K562 (cell line): Measurements from ENCODE around the gene SERPINE1. TPM values are rescaled to one million over a fixed set of nuclear protein-coding genes. Genes with fewer than 3 reads are reported as not detected.

Experiments used
- ATAC-seq: fragments of 200-7000 bp; cut with Tn5 transposase; 3 replicates; pipeline ENCODE4 v1.9.1; 2020; ENCODE audit warnings: moderate library complexity
- BruUV-seq: library from RNA; stranded (reverse); fragments of 400-500 nt; replicated peaks from 2 replicates; lab custom pipeline; 2021; lab: Mats Ljungman, UMichigan
- CTCF ChIA-PET: fragments of 300-600 bp; formaldehyde crosslinking; extraction: SDS; loops from one replicate; lab custom pipeline; 2021; ENCODE audit warnings: low intra/inter-chr PET ratio; lab: Yijun Ruan, JAX
- POLR2A ChIA-PET: fragments of 300-600, 350-650 bp; sonication (Branson Sonifier 250); formaldehyde crosslinking; extraction: SDS; loops from one replicate; lab custom pipeline; 2021; ENCODE audit warnings: antibody characterized with exemption, inconsistent platforms; lab: Yijun Ruan, JAX
- DNase-seq, 4 experiments: peaks; one replicate each; pipeline versions ENCODE4 v3.0.0 to v3.0.0-alpha.2; 2011 to 2018; ENCODE audit warnings: low spot score in 3 of 4, mixed read lengths in 3 of 4; ENCODE audit errors: extremely low read depth in 1 of 4
- FAIRE-seq: peaks from 2 replicates; lab custom pipeline; 2011; peaks lifted over from hg19 to GRCh38; lab: Jason Lieb, UNC
- H2AFZ ChIP-seq: 2 replicates; pipeline ENCODE4 v1.6.0; 2011; ENCODE audit warnings: low read depth, low read length, control low read depth, inconsistent platforms
- H3K27ac ChIP-seq: fragments of 200-600 bp; 3 replicates; pipeline ENCODE4 v1.8.0; 2011; ENCODE audit warnings: low read depth, mild to moderate bottlenecking, control low read depth, inconsistent platforms, low read length, moderate library complexity, mixed read lengths; ENCODE audit errors: extremely low read depth
- H3K27me3 ChIP-seq, 2 experiments: fragments of 300-600 bp in 1 of 2; 2 replicates in 1 of 2; 3 replicates in 1 of 2; pipeline versions ENCODE4 v1.6.0 to v1.8.0; 2011; ENCODE audit warnings: inconsistent platforms in 2 of 2, low read length in 2 of 2, mild to moderate bottlenecking in 1 of 2, mixed read lengths in 1 of 2, moderate library complexity in 1 of 2; ENCODE audit not compliant: control insufficient read depth in 2 of 2, insufficient read depth in 2 of 2
- H3K36me3 ChIP-seq: fragments of 300-600 bp; 3 replicates; pipeline ENCODE4 v1.8.0; 2011; ENCODE audit warnings: mild to moderate bottlenecking, low read length, inconsistent platforms; ENCODE audit not compliant: control insufficient read depth, insufficient read depth
- H3K4me1 ChIP-seq, 2 experiments: fragments of 200-600 bp in 1 of 2; replicated peaks in 1 of 2; 2 replicates in 1 of 2; 3 replicates in 1 of 2; pipeline versions ENCODE4 v1.5.1 to v1.8.0; 2011; ENCODE audit warnings: inconsistent platforms in 2 of 2, low read length in 2 of 2, mild to moderate bottlenecking in 1 of 2, mixed read lengths in 1 of 2, moderate library complexity in 1 of 2; ENCODE audit not compliant: control insufficient read depth in 2 of 2, insufficient read depth in 2 of 2
- H3K4me2 ChIP-seq: 2 replicates; pipeline ENCODE4 v1.6.1; 2011; ENCODE audit warnings: low read length, control low read depth, inconsistent platforms, mixed read lengths; ENCODE audit not compliant: insufficient read depth
- H3K4me3 ChIP-seq: fragments of 200-600 bp; sonication (generic), shearing (Covaris generic); 2 replicates; pipeline ENCODE4 v1.5.1; 2016; ENCODE audit warnings: control low read depth, inconsistent platforms
- H3K79me2 ChIP-seq: fragments of 200-600 bp; 3 replicates; pipeline ENCODE4 v1.8.0; 2011; ENCODE audit warnings: low read length, inconsistent platforms; ENCODE audit not compliant: control insufficient read depth, insufficient read depth
- H3K9ac ChIP-seq, 2 experiments: 2 replicates each; pipeline versions ENCODE4 v1.6.0 to v1.6.1; 2011; ENCODE audit warnings: low read depth in 2 of 2, low read length in 2 of 2, control low read depth in 1 of 2, inconsistent platforms in 1 of 2, mild to moderate bottlenecking in 1 of 2, mixed read lengths in 1 of 2; ENCODE audit not compliant: insufficient read depth in 1 of 2
- H3K9me1 ChIP-seq: one replicate; pipeline ENCODE4 v1.6.0; 2011; ENCODE audit warnings: inconsistent platforms, mild to moderate bottlenecking, low read length, moderate library complexity; ENCODE audit not compliant: control insufficient read depth, insufficient read depth
- H3K9me3 ChIP-seq: replicated peaks from 2 replicates; pipeline ENCODE4 v1.5.1; 2011; ENCODE audit warnings: low read depth, low read length, inconsistent platforms; ENCODE audit not compliant: control insufficient read depth, insufficient read depth
- H4K20me1 ChIP-seq: replicated peaks from 2 replicates; pipeline ENCODE4 v1.6.1; 2011; ENCODE audit warnings: low read length, inconsistent platforms, mixed read lengths; ENCODE audit not compliant: control insufficient read depth, insufficient read depth
- LCOR ChIP-seq: sonication (generic); formaldehyde crosslinking; IDR thresholded peaks from 2 replicates; pipeline ENCODE4 v1.8.0; 2022; ENCODE audit warnings: mild to moderate bottlenecking, missing genetic modification reagents
- MCM7 ChIP-seq, 2 experiments: fragments of 450-650 bp; IDR thresholded peaks; 2 replicates each; pipeline ENCODE4 v1.6.1; 2016 to 2018
- MYNN ChIP-seq, 2 experiments: sonication (generic); formaldehyde crosslinking in 1 of 2; IDR thresholded peaks; 2 replicates each; pipeline versions ENCODE4 v1.5.0 to v1.6.1; 2016 to 2020; ENCODE audit warnings: antibody characterized with exemption in 1 of 2, missing genetic modification reagents in 1 of 2
- PTTG1 ChIP-seq: fragments of 450-650 bp; IDR thresholded peaks from 2 replicates; pipeline ENCODE4 v1.6.1; 2016; ENCODE audit warnings: low read depth, mild to moderate bottlenecking, missing genetic modification characterization, missing compliant biosample characterization
- REST ChIP-seq, 2 experiments: fragments of 450-650 bp; formaldehyde crosslinking in 1 of 2; IDR thresholded peaks; 2 replicates each; pipeline versions ENCODE4 v1.4.0 to v1.6.1; 2014 to 2020; ENCODE audit warnings: mild to moderate bottlenecking in 2 of 2, borderline replicate concordance in 1 of 2, low read depth in 1 of 2
- TBP ChIP-seq: optimal IDR thresholded peaks from 2 replicates; pipeline ENCODE3; 2011; ENCODE audit warnings: low read depth, low read length, improper control_type of control experiment
- TSC22D4 ChIP-seq: fragments of 450-650 bp; IDR thresholded peaks from 2 replicates; pipeline ENCODE4 v1.6.1; 2016; ENCODE audit warnings: missing genetic modification characterization, missing biosample characterization, control low read depth
- YY1 ChIP-seq, 3 experiments: IDR thresholded peaks; 2 replicates each; pipeline ENCODE4 v1.6.1; 2011; ENCODE audit warnings: low read length in 2 of 3, mild to moderate bottlenecking in 2 of 3, moderate library complexity in 2 of 3, borderline replicate concordance in 1 of 3, control low read depth in 1 of 3, low read depth in 1 of 3; ENCODE audit not compliant: insufficient read depth in 3 of 3, insufficient replicate concordance in 2 of 3, control insufficient read depth in 1 of 3, insufficient read length in 1 of 3; ENCODE audit errors: extremely low read depth in 1 of 3
- ZNF146 ChIP-seq: IDR thresholded peaks from one replicate; pipeline ENCODE4 v1.6.1; 2018; ENCODE audit warnings: missing compliant biosample characterization; ENCODE audit not compliant: unreplicated experiment
- ZNF24 ChIP-seq: fragments of 450-650 bp; IDR thresholded peaks from 2 replicates; pipeline ENCODE4 v1.6.1; 2016
- WGBS: fragments of 100-300 bp; shearing (Covaris generic); methylation state at CpG from one replicate; pipeline ENCODE4 v1.1.6; 2016; ENCODE audit warnings: low coverage, mixed read lengths; ENCODE audit not compliant: insufficient coverage; ENCODE audit errors: missing lambda C conversion rate; 5-methylcytosine and 5-hydroxymethylcytosine counted together
- in situ Hi-C: fragments of 300-500 bp; cut with MboI; formaldehyde crosslinking; loops from 4 replicates; pipeline ENCODE4 v1.15.0; 2018; ENCODE audit warnings: inconsistent platforms, mixed read lengths
- intact Hi-C: fragments of 100-400 bp; cut with micrococcal nuclease; formaldehyde crosslinking; loops from 2 replicates; pipeline ENCODE4 v1.14.2; 2022
- polyA plus RNA-seq, 8 experiments: library from polyadenylated mRNA; depleted of rRNA in 4 of 8; stranded (reverse) in 5 of 8; unstranded in 3 of 8; fragments of >200 nt; fragmentation: Nextera tagmentation in 2 of 8; fragmentation: Illumina TruSeq in 1 of 8; extraction: Ambion mirVana in 2 of 8; extraction: Trizol in 1 of 8; gene quantifications; 2 replicates each; pipeline versions ENCODE4 v1.2.1 to v1.2.3, GENCODE V29; 2011 to 2014; ENCODE audit warnings: inconsistent platforms in 1 of 8, missing spikeins in 1 of 8
- total RNA-seq, 7 experiments: library from RNA; depleted of rRNA in 6 of 7; stranded (reverse); fragments of >200 nt in 6 of 7; fragmentation: Illumina TruSeq in 2 of 7; extraction: Trizol in 2 of 7; gene quantifications; 2 replicates each; pipeline versions ENCODE4 v1.2.1 to v1.2.3, GENCODE V29; 2011 to 2021; ENCODE audit warnings: low replicate concordance in 1 of 7

The SERPINE1 gene
- total and polyA plus RNA-seq, 9 of the 15 experiments (the other 6 are each of a cell fraction or from before 2014, with no cell fraction given): 0.22 to 4.8 (median 0.91) TPM

GRCh38 chr7:101077303-101078086 lies 49.4 kb upstream of the SERPINE1 start:
- Histone ChIP-seq H3K9me3 (no peaks in the 10 kb centered on the region), H3K9me1 (no peaks in the 10 kb centered on the region), H3K27me3 (peaks cover 3 to 15% of the 10 kb centered on the region in 2 experiments; a peak in 3 of 5 replicates), H3K27ac (no peak overlapping the region), H2AFZ (0 out of 2 replicates have a peak overlapping the region, but pooled peaks have one; percentile 1), H3K4me1 (peaks cover 0 to 4% of the 10 kb centered on the region in 2 experiments; a peak in 2 of 5 replicates), H3K4me2 (peak overlapping the region; percentile 21; the same call in 1 of the 2 replicates), H3K4me3 (no peak overlapping the region), H3K9ac (no peak overlapping the region), H3K79me2 (no peaks in the 10 kb centered on the region), H3K36me3 (no peaks in the 10 kb centered on the region), H4K20me1 (no peaks in the 10 kb centered on the region)
- BruUV-seq: no TSS peak
- 18% methylated on average over 11 of the region's 13 CpGs for WGBS
- DNase-seq: peak; percentile 84 to 88 (median 85)
- in situ Hi-C loops (no loop called here), intact Hi-C loops (loop anchor here (1.0 to 10.0 kb wide), 3 partner anchors 111 to 207 kb away; partner anchors contain the start of gene ACHE)
- CTCF ChIA-PET: interaction anchor here (0.6 to 1.5 kb wide), 9 partner anchors 47 to 491 kb away, joined by 3 to 9 read pairs (median 5); partner anchors contain the start of genes ACHE, FBXO24 and LRCH4
- POLR2A ChIA-PET: interaction anchor here (0.6 to 0.8 kb wide), 2 partner anchors 12 to 119 kb away, joined by 3 to 4 read pairs; no protein-coding TSS in a partner anchor
- ATAC-seq: peak; percentile 98
- FAIRE-seq: peak; percentile 75
- TF ChIP-seq PTTG1 (tag) (no peak), TBP (no peak), REST (IDR thresholded peaks at IDR 0.05; ENCODE audit: borderline replicate concordance) (peak; percentile 74; the same call in 1 of the 2 replicates), REST (CRISPR knock-in tag; IDR thresholded peaks at IDR 0.05; ENCODE audit: low read depth) (no peak), MCM7 (IDR thresholded peaks at IDR 0.05) (no peak), YY1 (IDR thresholded peaks at IDR 0.05; ENCODE audit: borderline replicate concordance in 1 of 3, control insufficient read depth in 1 of 3, extremely low read depth in 1 of 3, insufficient read depth in 3 of 3, insufficient read length in 1 of 3, insufficient replicate concordance in 2 of 3, low read depth in 1 of 3, low read length in 2 of 3) (peak in 1 of 3 experiments; percentile 48), ZNF146 (CRISPR knock-in tag) (no peak), TSC22D4 (tag) (no peak), LCOR (CRISPR knock-in tag) (peak; percentile 74; the same call in 1 of the 2 replicates), ZNF24 (peak; percentile 54; the same call in 1 of the 2 replicates), MYNN (IDR thresholded peaks at IDR 0.05) (peak; percentile 80; the same call in 1 of the 2 replicates), MYNN (CRISPR knock-in tag; IDR thresholded peaks at IDR 0.05) (no peak)
